BLaER1 treated with 17β-estradiol and CSF1 and Interleukin-3, amounts not matched to agents 10 nM and 100 nM (cell line): ENCODE results near the gene SLC16A8.

Source experiments
- H3K27ac ChIP-seq, 11 experiments: shearing (Covaris generic); formaldehyde crosslinking; 2 replicates each; pipeline ENCODE4 v1.8.1; 2022
- H3K27me3 ChIP-seq, 11 experiments: shearing (Covaris generic); formaldehyde crosslinking; 2 replicates each; pipeline ENCODE4 v1.8.1; 2022
- H3K36me3 ChIP-seq, 11 experiments: shearing (Covaris generic); formaldehyde crosslinking; 2 replicates each; pipeline ENCODE4 v1.8.1; 2022
- H3K4me1 ChIP-seq, 10 experiments: shearing (Covaris generic); formaldehyde crosslinking; 2 replicates each; pipeline ENCODE4 v1.8.1; 2022
- H3K4me2 ChIP-seq, 11 experiments: shearing (Covaris generic); formaldehyde crosslinking; 2 replicates each; pipeline ENCODE4 v1.8.1; 2022
- H3K4me3 ChIP-seq, 10 experiments: shearing (Covaris generic); formaldehyde crosslinking; 2 replicates each; pipeline ENCODE4 v1.8.1; 2022
- H3K9ac ChIP-seq, 11 experiments: shearing (Covaris generic); formaldehyde crosslinking; 2 replicates each; pipeline ENCODE4 v1.8.1; 2022
- H3K9me3 ChIP-seq, 11 experiments: shearing (Covaris generic); formaldehyde crosslinking; replicated peaks in 1 of 11; 2 replicates each; pipeline ENCODE4 v1.8.1; 2022
- H4K20me1 ChIP-seq, 11 experiments: shearing (Covaris generic); formaldehyde crosslinking; 2 replicates each; pipeline ENCODE4 v1.8.1; 2022
- Cebpa-rat ChIP-seq, 11 experiments: shearing (Covaris generic); IDR thresholded peaks; 2 replicates each; pipeline ENCODE4 v1.8.1; 2022

Gene SLC16A8

GRCh38 chr22:38086001-38086845, 2.2 kb upstream of the SLC16A8 start:
- H3K4me3 ChIP-seq, result no peak overlapping the region
- no peak overlapping the region for H3K9ac ChIP-seq
- no peak overlapping the region for H3K27ac ChIP-seq
- H3K4me1 ChIP-seq, result peaks cover 12 to 23% (median 19%) of the 10 kb centered on the region in 10 experiments; a peak in 18 of 20 replicates
- no peaks in the 10 kb centered on the region for H3K36me3 ChIP-seq
- peaks cover 24 to 34% (median 28%) of the 10 kb centered on the region in 11 experiments for H3K27me3 ChIP-seq
- no peaks in the 10 kb centered on the region for H3K9me3 ChIP-seq
- no peak for TF ChIP-seq Cebpa-rat (IDR thresholded peaks at IDR 0.05)
- peaks cover 0 to 17% (median 0%) of the 10 kb centered on the region in 11 experiments; a peak in 4 of 22 replicates for H4K20me1 ChIP-seq
- H3K4me2 ChIP-seq, result no peak overlapping the region

- Histone ChIP-seq H3K9ac (no peak overlapping the region), H3K27me3 (peaks cover 31 to 41% (median 35%) of the 10 kb centered on the region in 11 experiments), H4K20me1 (peaks cover 0 to 24% (median 0%) of the 10 kb centered on the region in 11 experiments; a peak in 4 of 22 replicates), H3K4me3 (no peak overlapping the region), H3K4me1 (peaks cover 18 to 28% (median 25%) of the 10 kb centered on the region in 10 experiments; a peak in 18 of 20 replicates), H3K4me2 (no peak overlapping the region), H3K27ac (no peak overlapping the region), H3K9me3 (no peaks in the 10 kb centered on the region), H3K36me3 (no peaks in the 10 kb centered on the region)
- TF ChIP-seq Cebpa-rat (IDR thresholded peaks at IDR 0.05), result no peak
Observed at GRCh38 chr22:38085501-38085900, 1.5 kb upstream of the SLC16A8 start.

GRCh38 chr22:38085056-38085455, 1.1 kb upstream of the SLC16A8 start:
- TF ChIP-seq Cebpa-rat (IDR thresholded peaks at IDR 0.05), result no peak

GRCh38 chr22:38082986-38083710, 836 bp downstream of the SLC16A8 start:
- Histone ChIP-seq H3K27ac (no peak overlapping the region), H3K4me1 (peaks cover 18 to 49% (median 35%) of the 10 kb centered on the region in 10 experiments; a peak in 18 of 20 replicates), H3K36me3 (no peaks in the 10 kb centered on the region), H4K20me1 (peaks cover 0 to 31% (median 0%) of the 10 kb centered on the region in 11 experiments; a peak in 4 of 22 replicates), H3K9ac (no peak overlapping the region), H3K4me3 (no peak overlapping the region), H3K4me2 (peak overlapping the region; percentile 43 to 70 (median 58); a peak in 20 of 22 replicates), H3K9me3 (no peaks in the 10 kb centered on the region), H3K27me3 (peaks cover 45 to 53% (median 50%) of the 10 kb centered on the region in 11 experiments)
- no peak for TF ChIP-seq Cebpa-rat (IDR thresholded peaks at IDR 0.05)

More at GRCh38 chr22:38085056-38085455, 1.1 kb upstream of the SLC16A8 start:
- Histone ChIP-seq H3K36me3 (no peaks in the 10 kb centered on the region), H4K20me1 (peaks cover 0 to 26% (median 0%) of the 10 kb centered on the region in 11 experiments; a peak in 4 of 22 replicates), H3K4me2 (no peak overlapping the region), H3K9me3 (no peaks in the 10 kb centered on the region), H3K4me1 (peaks cover 18 to 30% (median 26%) of the 10 kb centered on the region in 10 experiments; a peak in 18 of 20 replicates), H3K27me3 (peaks cover 36 to 46% (median 40%) of the 10 kb centered on the region in 11 experiments), H3K27ac (no peak overlapping the region), H3K4me3 (no peak overlapping the region), H3K9ac (no peak overlapping the region)

GRCh38 chr22:38081941-38082828, 1.8 kb downstream of the SLC16A8 start:
- H3K4me2 ChIP-seq, result peak overlapping the region; percentile 43 to 70 (median 62); a peak in 20 of 22 replicates

GRCh38 chr22:38081636-38081940, 2.4 kb downstream of the SLC16A8 start:
- H3K9me3 ChIP-seq, result no peaks in the 10 kb centered on the region

More at GRCh38 chr22:38081941-38082828, 1.8 kb downstream of the SLC16A8 start:
- TF ChIP-seq Cebpa-rat (IDR thresholded peaks at IDR 0.05), result no peak
- no peak overlapping the region for H3K9ac ChIP-seq
- H3K27ac ChIP-seq, result no peak overlapping the region
- H3K4me3 ChIP-seq, result peak overlapping the region in 1 of 10 experiments; percentile 47; a peak in 2 of 20 replicates
- peaks cover 45 to 53% (median 50%) of the 10 kb centered on the region in 11 experiments for H3K27me3 ChIP-seq
- peaks cover 18 to 59% (median 44%) of the 10 kb centered on the region in 10 experiments; a peak in 18 of 20 replicates for H3K4me1 ChIP-seq
- H4K20me1 ChIP-seq, result peaks cover 0 to 33% (median 0%) of the 10 kb centered on the region in 11 experiments; a peak in 3 of 22 replicates
- H3K36me3 ChIP-seq, result no peaks in the 10 kb centered on the region
- H3K9me3 ChIP-seq, result no peaks in the 10 kb centered on the region

GRCh38 chr22:38080850-38081635, 2.9 kb downstream of the SLC16A8 start:
- H3K9me3 ChIP-seq, result no peaks in the 10 kb centered on the region
- peaks cover 0 to 32% (median 0%) of the 10 kb centered on the region in 11 experiments; a peak in 3 of 22 replicates for H4K20me1 ChIP-seq
- no peak overlapping the region for H3K27ac ChIP-seq
- peaks cover 45 to 53% (median 50%) of the 10 kb centered on the region in 11 experiments for H3K27me3 ChIP-seq
- H3K4me2 ChIP-seq, result peak overlapping the region; percentile 43 to 70 (median 62)
- H3K4me3 ChIP-seq, result peak overlapping the region in 5 of 10 experiments; percentile 19 to 47 (median 28); a peak in 4 of 20 replicates
- no peak for TF ChIP-seq Cebpa-rat (IDR thresholded peaks at IDR 0.05)
- peaks cover 18 to 68% (median 51%) of the 10 kb centered on the region in 10 experiments; a peak in 18 of 20 replicates for H3K4me1 ChIP-seq
- 0 out of 22 replicates have a peak overlapping the region, but pooled peaks of 1 of the 11 experiments have one; percentile 6 for H3K9ac ChIP-seq
- H3K36me3 ChIP-seq, result no peaks in the 10 kb centered on the region

More at GRCh38 chr22:38081636-38081940, 2.4 kb downstream of the SLC16A8 start:
- TF ChIP-seq Cebpa-rat (IDR thresholded peaks at IDR 0.05), result no peak
- H4K20me1 ChIP-seq, result peaks cover 0 to 32% (median 0%) of the 10 kb centered on the region in 11 experiments; a peak in 3 of 22 replicates
- H3K27me3 ChIP-seq, result peaks cover 45 to 53% (median 50%) of the 10 kb centered on the region in 11 experiments
- peaks cover 18 to 62% (median 46%) of the 10 kb centered on the region in 10 experiments; a peak in 18 of 20 replicates for H3K4me1 ChIP-seq
- peak overlapping the region; percentile 43 to 70 (median 62) for H3K4me2 ChIP-seq
- peak overlapping the region in 5 of 10 experiments; percentile 19 to 47 (median 28); a peak in 4 of 20 replicates for H3K4me3 ChIP-seq
- no peaks in the 10 kb centered on the region for H3K36me3 ChIP-seq
- 0 out of 22 replicates have a peak overlapping the region, but pooled peaks of 1 of the 11 experiments have one; percentile 6 for H3K9ac ChIP-seq
- H3K27ac ChIP-seq, result no peak overlapping the region
